Parathyroid adenoma (tissue), 2 donors: Measurements from ENCODE around the gene ZNF853.
"Not testable (repeated sequence)": the region's sequence is repeated elsewhere in the genome, so short reads cannot be mapped to it uniquely, and the experiment has no call there.

Experiments
- H2AFZ ChIP-seq: fragments of 300-600 bp; sonication (generic); one replicate; pipeline ENCODE4 v1.7.0; 2017; ENCODE audit warnings: antibody characterized with exemption, mild to moderate bottlenecking
- H3K27ac ChIP-seq: fragments of 300-600 bp; sonication (generic); one replicate; pipeline ENCODE4 v1.7.0; 2017
- H3K27me3 ChIP-seq: fragments of 300-600 bp; sonication (generic); one replicate; pipeline ENCODE4 v1.7.0; 2017; ENCODE audit warnings: low read length; ENCODE audit not compliant: control insufficient read depth, insufficient read depth
- H3K36me3 ChIP-seq: fragments of 300-600 bp; sonication (generic); one replicate; pipeline ENCODE4 v1.7.0; 2017; ENCODE audit warnings: low read length; ENCODE audit not compliant: control insufficient read depth, insufficient read depth
- H3K4me1 ChIP-seq: fragments of 300-600 bp; sonication (generic); one replicate; pipeline ENCODE4 v1.7.0; 2017; ENCODE audit warnings: control low read depth
- H3K4me2 ChIP-seq: fragments of 300-600 bp; sonication (generic); one replicate; pipeline ENCODE4 v1.7.0; 2017; ENCODE audit warnings: low read length
- H3K4me3 ChIP-seq: fragments of 300-600 bp; sonication (generic); one replicate; pipeline ENCODE4 v1.7.0; 2017; ENCODE audit warnings: low read depth, low read length
- H3K79me2 ChIP-seq: fragments of 300-600 bp; sonication (generic); one replicate; pipeline ENCODE4 v1.7.0; 2017; ENCODE audit warnings: control low read depth
- H3K9ac ChIP-seq: fragments of 300-600 bp; sonication (generic); one replicate; pipeline ENCODE4 v1.7.0; 2017; ENCODE audit warnings: mild to moderate bottlenecking
- H3K9me3 ChIP-seq: fragments of 300-600 bp; sonication (generic); one replicate; pipeline ENCODE4 v1.7.0; 2017; ENCODE audit warnings: low read length; ENCODE audit not compliant: control insufficient read depth
- TF ChIP-seq, protein P1 (sequence below): fragments of 300-600 bp; sonication (generic); IDR thresholded peaks from one replicate; pipeline ENCODE4 v1.7.0; 2017; ENCODE audit warnings: antibody characterized with exemption, mild to moderate bottlenecking
- donor health status: primary hyperparathyroidism.

Gene ZNF853

DNA sequence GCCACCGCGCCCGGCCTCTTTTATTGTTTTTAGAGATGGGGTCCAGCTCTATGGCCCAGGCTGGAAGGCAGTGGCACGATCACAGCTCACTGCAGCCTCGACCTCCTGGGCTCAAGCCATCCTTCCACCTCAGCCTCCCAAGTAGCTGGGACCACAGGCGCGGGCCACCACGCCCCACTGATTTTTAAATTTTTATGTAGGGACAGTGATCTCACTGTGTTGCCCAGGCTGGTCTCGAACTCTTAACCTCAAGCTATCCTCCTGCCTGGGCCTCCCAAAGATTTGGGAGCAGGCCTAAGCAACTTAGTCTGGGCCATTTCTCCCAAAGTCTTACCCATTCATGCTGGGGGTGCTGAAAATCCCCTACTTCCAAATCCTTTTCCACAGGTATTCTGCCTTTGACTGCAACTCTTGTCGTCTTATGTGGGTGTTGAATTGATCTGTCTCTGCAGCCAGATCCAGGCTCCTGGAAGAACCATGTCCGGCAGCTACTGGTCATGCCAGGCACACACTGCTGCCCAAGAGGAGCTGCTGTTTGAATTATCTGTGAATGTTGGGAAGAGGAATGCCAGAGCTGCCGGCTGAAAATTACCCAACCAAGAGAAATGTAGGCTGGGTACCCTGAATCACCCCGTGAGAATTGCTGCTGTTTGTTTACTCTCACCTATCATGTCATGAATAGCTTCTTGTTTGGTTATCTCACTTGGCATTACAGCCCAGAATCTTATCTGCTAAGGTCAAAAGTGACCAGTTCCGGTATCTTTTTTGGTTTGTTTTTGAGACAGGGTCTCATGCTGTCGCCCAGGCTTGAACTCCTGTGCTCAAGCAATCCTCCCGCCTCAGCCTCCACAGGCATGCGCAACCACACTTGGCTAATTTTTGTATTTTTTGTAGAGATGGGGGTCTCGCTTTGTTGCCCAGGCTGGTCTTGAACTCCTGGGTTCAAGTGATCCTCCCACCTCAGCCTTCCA lies 37.0 kb upstream of the ZNF853 start:
- TF ChIP-seq, protein P1, sequence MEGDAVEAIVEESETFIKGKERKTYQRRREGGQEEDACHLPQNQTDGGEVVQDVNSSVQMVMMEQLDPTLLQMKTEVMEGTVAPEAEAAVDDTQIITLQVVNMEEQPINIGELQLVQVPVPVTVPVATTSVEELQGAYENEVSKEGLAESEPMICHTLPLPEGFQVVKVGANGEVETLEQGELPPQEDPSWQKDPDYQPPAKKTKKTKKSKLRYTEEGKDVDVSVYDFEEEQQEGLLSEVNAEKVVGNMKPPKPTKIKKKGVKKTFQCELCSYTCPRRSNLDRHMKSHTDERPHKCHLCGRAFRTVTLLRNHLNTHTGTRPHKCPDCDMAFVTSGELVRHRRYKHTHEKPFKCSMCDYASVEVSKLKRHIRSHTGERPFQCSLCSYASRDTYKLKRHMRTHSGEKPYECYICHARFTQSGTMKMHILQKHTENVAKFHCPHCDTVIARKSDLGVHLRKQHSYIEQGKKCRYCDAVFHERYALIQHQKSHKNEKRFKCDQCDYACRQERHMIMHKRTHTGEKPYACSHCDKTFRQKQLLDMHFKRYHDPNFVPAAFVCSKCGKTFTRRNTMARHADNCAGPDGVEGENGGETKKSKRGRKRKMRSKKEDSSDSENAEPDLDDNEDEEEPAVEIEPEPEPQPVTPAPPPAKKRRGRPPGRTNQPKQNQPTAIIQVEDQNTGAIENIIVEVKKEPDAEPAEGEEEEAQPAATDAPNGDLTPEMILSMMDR = no peak
- Histone ChIP-seq H3K4me1 (no peaks in the 10 kb centered on the region), H3K4me3 (no peak overlapping the region), H3K9me3 (no peaks in the 10 kb centered on the region), H3K27ac (peak overlapping the region; percentile 96), H3K79me2 (no peaks in the 10 kb centered on the region), H2AFZ (peak overlapping the region; percentile 100), H3K9ac (no peak overlapping the region), H3K27me3 (no peaks in the 10 kb centered on the region), H3K36me3 (no peaks in the 10 kb centered on the region), H3K4me2 (peak overlapping the region; percentile 76)

DNA sequence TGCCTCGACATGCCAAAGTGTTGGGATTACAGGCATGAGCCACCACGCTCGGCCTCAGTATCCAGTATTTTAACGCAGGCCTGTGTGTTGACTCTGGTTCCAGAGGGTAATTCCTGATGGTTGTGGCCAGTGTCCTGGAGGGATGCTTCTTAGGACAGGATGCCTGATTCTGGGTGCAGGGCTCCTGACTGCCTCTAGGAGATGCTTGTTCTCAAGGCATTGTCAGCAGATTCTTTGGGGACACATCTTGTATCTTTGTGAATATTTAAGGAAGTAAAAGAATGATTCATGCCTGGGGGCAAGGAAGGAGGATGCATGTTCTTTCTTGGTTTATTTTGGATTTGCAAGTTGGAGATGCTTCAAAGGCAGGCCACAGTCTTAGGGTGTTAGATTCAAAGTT lies 36.0 kb upstream of the ZNF853 start:
- H2AFZ ChIP-seq = no peak overlapping the region
- no peaks in the 10 kb centered on the region for H3K4me1 ChIP-seq
- no peaks in the 10 kb centered on the region for H3K79me2 ChIP-seq
- no peak overlapping the region for H3K27ac ChIP-seq
- H3K36me3 ChIP-seq = no peaks in the 10 kb centered on the region
- TF ChIP-seq, protein P1 = peak; percentile 11
- no peaks in the 10 kb centered on the region for H3K27me3 ChIP-seq
- H3K9me3 ChIP-seq = no peaks in the 10 kb centered on the region
- H3K9ac ChIP-seq = no peak overlapping the region
- no peak overlapping the region for H3K4me2 ChIP-seq
- no peak overlapping the region for H3K4me3 ChIP-seq

DNA sequence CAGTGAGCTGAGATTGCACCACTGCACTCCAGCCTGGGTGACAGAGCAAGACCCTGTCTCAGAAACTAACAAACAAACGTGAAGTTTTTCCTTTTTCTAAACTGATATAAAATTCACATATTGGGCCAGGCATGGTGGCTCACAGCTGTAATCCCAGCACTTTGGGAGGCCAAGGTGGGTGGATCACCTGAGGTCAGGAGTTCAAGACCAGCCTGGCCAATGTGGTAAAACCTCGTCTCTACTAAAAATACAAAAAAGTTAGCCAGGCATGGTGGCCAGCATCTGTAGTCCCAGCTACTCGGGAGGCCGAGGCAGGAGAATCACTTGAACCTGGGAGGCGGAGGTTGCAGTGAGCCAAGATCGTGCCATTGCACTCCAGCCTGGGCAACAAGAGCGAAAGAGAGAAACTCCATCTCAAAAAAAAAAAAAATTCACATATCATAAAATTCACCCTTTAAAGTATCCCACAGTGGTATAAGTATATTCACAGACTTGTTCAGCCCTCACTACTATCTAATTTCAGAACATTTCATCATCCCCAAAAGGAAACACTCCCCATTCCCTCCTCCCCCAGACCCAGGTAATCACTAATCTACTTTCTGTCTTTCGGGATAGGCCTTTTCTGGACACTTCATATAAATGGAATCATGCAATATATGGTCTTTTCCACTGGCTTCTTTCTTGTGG lies 29.5 kb upstream of the ZNF853 start:
- H3K36me3 ChIP-seq = not testable (repeated sequence)

DNA sequence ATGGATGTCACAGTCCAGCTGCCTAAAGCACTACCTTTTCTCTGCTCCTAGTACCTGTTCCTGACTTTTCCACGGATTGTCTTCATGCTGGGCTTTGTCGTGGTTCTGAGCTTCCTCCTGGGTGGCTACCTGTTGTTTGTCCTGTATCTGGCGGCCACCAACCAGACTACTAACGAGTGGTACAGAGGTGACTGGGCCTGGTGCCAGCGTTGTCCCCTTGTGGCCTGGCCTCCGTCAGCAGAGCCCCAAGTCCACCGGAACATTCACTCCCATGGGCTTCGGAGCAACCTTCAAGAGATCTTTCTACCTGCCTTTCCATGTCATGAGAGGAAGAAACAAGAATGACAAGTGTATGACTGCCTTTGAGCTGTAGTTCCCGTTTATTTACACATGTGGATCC lies 26.8 kb upstream of the ZNF853 start:
- peaks cover 3% of the 10 kb centered on the region for H3K79me2 ChIP-seq
- H2AFZ ChIP-seq = no peak overlapping the region
- no peaks in the 10 kb centered on the region for H3K36me3 ChIP-seq
- H3K4me3 ChIP-seq = no peak overlapping the region
- no peak overlapping the region for H3K9ac ChIP-seq
- peaks cover 3% of the 10 kb centered on the region for H3K4me1 ChIP-seq
- TF ChIP-seq, protein P1 = no peak
- no peak overlapping the region for H3K4me2 ChIP-seq
- H3K27me3 ChIP-seq = no peaks in the 10 kb centered on the region
- no peak overlapping the region for H3K27ac ChIP-seq
- H3K9me3 ChIP-seq = no peaks in the 10 kb centered on the region

More for the DNA sequence above, 29.5 kb upstream of the ZNF853 start:
- H3K4me3 ChIP-seq, H3K4me2 ChIP-seq, H3K27me3 ChIP-seq, H3K9ac ChIP-seq, H3K4me1 ChIP-seq, H2AFZ ChIP-seq, H3K27ac ChIP-seq, H3K79me2 ChIP-seq, H3K9me3 ChIP-seq: not testable (repeated sequence)

DNA sequence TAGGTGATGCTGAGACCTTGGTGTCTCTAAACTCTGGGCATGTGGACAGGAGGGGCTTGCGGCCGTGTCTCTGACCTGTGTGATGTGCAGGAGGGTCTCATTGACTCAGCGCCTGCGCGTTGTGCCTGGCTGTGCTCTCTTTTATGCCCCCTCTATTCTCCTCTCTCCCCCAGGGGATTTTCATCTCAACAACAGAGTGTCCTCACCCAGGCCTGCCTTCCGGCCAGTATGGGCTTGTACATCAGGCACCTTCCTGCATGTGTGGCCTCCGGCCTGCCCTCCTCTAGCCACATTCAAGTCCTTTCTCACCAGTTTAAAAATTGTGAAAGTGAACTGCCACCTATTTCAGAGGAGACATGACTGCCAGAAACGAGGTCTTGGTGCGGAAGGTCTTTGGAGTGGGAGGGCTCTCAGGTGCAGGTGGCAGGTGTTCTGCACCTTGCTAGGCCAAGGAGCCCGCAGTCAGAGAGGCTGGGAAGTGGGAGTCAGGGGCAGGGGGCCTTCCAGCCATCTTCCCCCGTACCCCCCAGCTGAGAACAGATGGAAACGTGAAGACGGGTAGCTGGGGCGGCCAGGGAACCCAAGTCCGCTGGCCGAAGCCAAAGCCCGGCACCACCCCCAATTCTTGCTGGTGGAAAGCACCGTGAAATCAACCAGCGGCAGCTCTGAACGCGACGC lies 26.1 kb upstream of the ZNF853 start:
- H3K27ac ChIP-seq = peak overlapping the region; percentile 9
- no peaks in the 10 kb centered on the region for H3K9me3 ChIP-seq
- H3K79me2 ChIP-seq = peaks cover 3% of the 10 kb centered on the region
- H3K4me2 ChIP-seq = peak overlapping the region; percentile 66
- H2AFZ ChIP-seq = peak overlapping the region; percentile 84
- H3K27me3 ChIP-seq = no peaks in the 10 kb centered on the region
- TF ChIP-seq, protein P1 = no peak
- peak overlapping the region; percentile 25 for H3K4me3 ChIP-seq
- H3K4me1 ChIP-seq = peaks cover 3% of the 10 kb centered on the region
- no peaks in the 10 kb centered on the region for H3K36me3 ChIP-seq
- H3K9ac ChIP-seq = no peak overlapping the region
